ENCODE measurements around the gene NOTUM.

- TF ChIP-seq, protein P1, sequence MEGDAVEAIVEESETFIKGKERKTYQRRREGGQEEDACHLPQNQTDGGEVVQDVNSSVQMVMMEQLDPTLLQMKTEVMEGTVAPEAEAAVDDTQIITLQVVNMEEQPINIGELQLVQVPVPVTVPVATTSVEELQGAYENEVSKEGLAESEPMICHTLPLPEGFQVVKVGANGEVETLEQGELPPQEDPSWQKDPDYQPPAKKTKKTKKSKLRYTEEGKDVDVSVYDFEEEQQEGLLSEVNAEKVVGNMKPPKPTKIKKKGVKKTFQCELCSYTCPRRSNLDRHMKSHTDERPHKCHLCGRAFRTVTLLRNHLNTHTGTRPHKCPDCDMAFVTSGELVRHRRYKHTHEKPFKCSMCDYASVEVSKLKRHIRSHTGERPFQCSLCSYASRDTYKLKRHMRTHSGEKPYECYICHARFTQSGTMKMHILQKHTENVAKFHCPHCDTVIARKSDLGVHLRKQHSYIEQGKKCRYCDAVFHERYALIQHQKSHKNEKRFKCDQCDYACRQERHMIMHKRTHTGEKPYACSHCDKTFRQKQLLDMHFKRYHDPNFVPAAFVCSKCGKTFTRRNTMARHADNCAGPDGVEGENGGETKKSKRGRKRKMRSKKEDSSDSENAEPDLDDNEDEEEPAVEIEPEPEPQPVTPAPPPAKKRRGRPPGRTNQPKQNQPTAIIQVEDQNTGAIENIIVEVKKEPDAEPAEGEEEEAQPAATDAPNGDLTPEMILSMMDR (IDR thresholded peaks at IDR 0.05; ENCODE audit: low read depth, low read length, poor library complexity, severe bottlenecking), result no peak
- no peak for TF ChIP-seq EZH2phosphoT487 (IDR thresholded peaks at IDR 0.05; ENCODE audit: borderline replicate concordance, low read length)
Measured at GRCh38 chr17:81996232-81996756, 35.3 kb upstream of the NOTUM start.
